ENCODE measurements around the gene CDC27. TPM values are rescaled to one million over a fixed set of nuclear protein-coding genes. Genes with fewer than 3 reads are reported as not detected.
A peak's percentile ranks its signal among the peaks of the same experiment; 100 is the strongest.

CDC27 gene
- total RNA-seq, 6 experiments from 2014 or later: 27.5 to 50.4 (median 32.9) TPM

- H3K4me3 ChIP-seq: no peak overlapping the region
- DNase-seq (no peak), ATAC-seq (no peak)
- H3K27me3 ChIP-seq: no peaks in the 10 kb centered on the region
- H3K9me3 ChIP-seq: no peaks in the 10 kb centered on the region
- H3K27ac ChIP-seq: no peak overlapping the region
- H3K36me3 ChIP-seq: no peaks in the 10 kb centered on the region
- H3K4me1 ChIP-seq: no peaks in the 10 kb centered on the region
- TF ChIP-seq CTCF (IDR thresholded peaks at IDR 0.05) (no peak), POLR2A (IDR thresholded peaks at IDR 0.05) (no peak)
- intact Hi-C loops (cut with DNase I): no loop called here
- WGBS (ENCODE audit: insufficient coverage, low coverage, low lambda C conversion rate, missing lambda C conversion rate): 71% methylated on average over 3 of the region's 4 CpGs
These were observed 12.1 kb upstream of the CDC27 start for GRCh38 chr17:47201166-47201565.

- 62% methylated on average over 4 of the region's 4 CpGs for WGBS (ENCODE audit: insufficient coverage, low coverage, low lambda C conversion rate, missing lambda C conversion rate)
- peak in 1 of 4 donors; percentile 28 for ATAC-seq
- DNase-seq: no peak
- TF ChIP-seq POLR2A (IDR thresholded peaks at IDR 0.05) (no peak), CTCF (IDR thresholded peaks at IDR 0.05) (no peak)
- H3K9me3 ChIP-seq: no peaks in the 10 kb centered on the region
- H3K4me3 ChIP-seq: no peak overlapping the region
- intact Hi-C loops (cut with DNase I): no loop called here
- H3K36me3 ChIP-seq: no peaks in the 10 kb centered on the region
- no peaks in the 10 kb centered on the region for H3K27me3 ChIP-seq
- no peaks in the 10 kb centered on the region for H3K4me1 ChIP-seq
- no peak overlapping the region for H3K27ac ChIP-seq
These were observed 11.2 kb upstream of the CDC27 start for GRCh38 chr17:47200325-47200664.

- Histone ChIP-seq H3K4me1 (no peaks in the 10 kb centered on the region), H3K36me3 (no peaks in the 10 kb centered on the region), H3K9me3 (no peaks in the 10 kb centered on the region), H3K27ac (no peak overlapping the region), H3K4me3 (no peak overlapping the region), H3K27me3 (no peaks in the 10 kb centered on the region)
- intact Hi-C loops (cut with DNase I): no loop called here
- WGBS (ENCODE audit: insufficient coverage, low coverage, low lambda C conversion rate, missing lambda C conversion rate): 93% methylated on average over 8 of the region's 8 CpGs
- peak in 3 of 4 donors; percentile 34 to 62 (median 36) for ATAC-seq
- TF ChIP-seq POLR2A (IDR thresholded peaks at IDR 0.05) (no peak), CTCF (IDR thresholded peaks at IDR 0.05) (no peak)
- DNase-seq: no peak
These were observed 10.7 kb upstream of the CDC27 start for GRCh38 chr17:47199627-47200324.

GRCh38 chr17:47197821-47198220, 8.7 kb upstream of the CDC27 start:
- intact Hi-C loops (cut with DNase I): no loop called here
- no peak for TF ChIP-seq POLR2A (IDR thresholded peaks at IDR 0.05)
- TF ChIP-seq CTCF (IDR thresholded peaks at IDR 0.05): no peak
- Histone ChIP-seq H3K36me3 (no peaks in the 10 kb centered on the region), H3K27me3 (no peaks in the 10 kb centered on the region), H3K4me3 (no peak overlapping the region), H3K4me1 (no peaks in the 10 kb centered on the region), H3K27ac (no peak overlapping the region), H3K9me3 (no peaks in the 10 kb centered on the region)
- ATAC-seq (no peak), DNase-seq (no peak)

Data from right lobe of liver (tissue), 6 donors.